SKM-1 (cell line): ENCODE measurements around the gene NUDT17.
A peak's percentile ranks its signal among the peaks of the same experiment; 100 is the strongest.
"Not testable (repeated sequence)": the region's sequence is repeated elsewhere in the genome, so short reads cannot be mapped to it uniquely, and the experiment has no call there.

Experiments
- DNase-seq: peaks from one replicate; lab custom pipeline; 2025; ENCODE audit not compliant: unreplicated experiment; lab: John Stamatoyannopoulos, UW

NUDT17 gene

GRCh38 chr1:145845514-145846161 is at the start of gene NUDT17:
Gene NUDT17, plus strand, starts transcription at chr1:145845630. Its CDS starts 11 bp downstream, at chr1:145845641.
- peak; percentile 73 for DNase-seq

- no peak for DNase-seq
Observed at GRCh38 chr1:145796753-145797152, 48.7 kb upstream of the NUDT17 start.

- DNase-seq = no peak
Observed at GRCh38 chr1:145799806-145800205, 45.6 kb upstream of the NUDT17 start.

GRCh38 chr1:145804235-145805045 is 41.0 kb upstream of the NUDT17 start:
- no peak for DNase-seq

GRCh38 chr1:145805057-145805456 is 40.4 kb upstream of the NUDT17 start:
- DNase-seq = no peak

GRCh38 chr1:145806408-145806807 is 39.0 kb upstream of the NUDT17 start:
- DNase-seq = no peak

GRCh38 chr1:145806844-145807243 is 38.6 kb upstream of the NUDT17 start:
- no peak for DNase-seq

GRCh38 chr1:145812977-145813810 is 32.2 kb upstream of the NUDT17 start:
- DNase-seq = not testable (repeated sequence)

- not testable (repeated sequence) for DNase-seq
Observed at GRCh38 chr1:145818095-145818494, 27.3 kb upstream of the NUDT17 start.

GRCh38 chr1:145822779-145823331 is 22.6 kb upstream of the NUDT17 start:
- DNase-seq = not testable (repeated sequence)

- DNase-seq = peak; percentile 95
Observed at GRCh38 chr1:145823565-145824498, 21.6 kb upstream of the NUDT17 start, which contains the start of the genes POLR3C and RNF115. Gene POLR3C, plus strand, starts transcription at chr1:145824200. Its CDS starts 1,577 bp downstream, at chr1:145825777. Gene RNF115, minus strand, starts transcription at chr1:145824095. Its CDS starts 222 bp downstream, at chr1:145823873.

- DNase-seq = no peak
Observed at GRCh38 chr1:145824499-145824842, 21.0 kb upstream of the NUDT17 start.

GRCh38 chr1:145826030-145826429 is 19.4 kb upstream of the NUDT17 start:
- DNase-seq = no peak

GRCh38 chr1:145827966-145828365 is 17.5 kb upstream of the NUDT17 start:
- DNase-seq = no peak

GRCh38 chr1:145828367-145829026 is 16.9 kb upstream of the NUDT17 start:
- no peak for DNase-seq

- not testable (repeated sequence) for DNase-seq
Observed at GRCh38 chr1:145830810-145831209, 14.6 kb upstream of the NUDT17 start.

- no peak for DNase-seq
Observed at GRCh38 chr1:145837656-145838055, 7.8 kb upstream of the NUDT17 start.

- DNase-seq = no peak
Observed at GRCh38 chr1:145843031-145843430, 2.4 kb upstream of the NUDT17 start.

- DNase-seq = peak; percentile 82
Observed at GRCh38 chr1:145845144-145845513, 301 bp upstream of the NUDT17 start.
